A673 (cell line): ENCODE results near the gene PHETA1. TPM values are rescaled to one million over a fixed set of nuclear protein-coding genes. Genes with fewer than 3 reads are reported as not detected.

Experiments
- BruUV-seq: library from RNA; stranded (reverse); fragments of 400-500 nt; replicated peaks from 2 replicates; lab custom pipeline; 2021; lab: Mats Ljungman, UMichigan
- CTCF ChIA-PET: fragments of 300-600 bp; sonication (Branson Sonifier 250); formaldehyde crosslinking; loops from one replicate; lab custom pipeline; 2022; ENCODE audit warnings: antibody characterized with exemption; lab: Charles Lee
- POLR2A ChIA-PET: fragments of 300-600 bp; sonication (Branson Sonifier 250); formaldehyde crosslinking; loops from one replicate; lab custom pipeline; 2022; ENCODE audit warnings: antibody characterized with exemption; ENCODE audit not compliant: low non-redundant PET; lab: Charles Lee
- DNase-seq: peaks from one replicate; pipeline ENCODE4 v3.0.0-alpha.2; 2015; ENCODE audit warnings: low spot score
- H3K27ac ChIP-seq: fragments of 200-600 bp; sonication (generic); 2 replicates; pipeline ENCODE4 v1.5.1; 2016; ENCODE audit warnings: mixed run types, low read depth, mild to moderate bottlenecking, mixed read lengths, antibody characterized with exemption, low read length; ENCODE audit not compliant: poor library complexity, severe bottlenecking
- H3K27me3 ChIP-seq: fragments of 200-600 bp; sonication (generic); replicated peaks from 2 replicates; pipeline ENCODE4 v1.6.1; 2017; ENCODE audit warnings: mixed run types, low read depth, mild to moderate bottlenecking, mixed read lengths, antibody characterized with exemption, low read length; ENCODE audit not compliant: insufficient read depth, poor library complexity
- H3K36me3 ChIP-seq: fragments of 200-600 bp; sonication (generic); 2 replicates; pipeline ENCODE4 v1.6.1; 2016; ENCODE audit warnings: mixed run types, mild to moderate bottlenecking, mixed read lengths, antibody characterized with exemption, low read length; ENCODE audit not compliant: insufficient read depth, poor library complexity, severe bottlenecking
- H3K4me1 ChIP-seq: fragments of 200-600 bp; sonication (generic); 2 replicates; pipeline ENCODE4 v1.6.1; 2017; ENCODE audit warnings: mixed run types, mild to moderate bottlenecking, mixed read lengths, antibody characterized with exemption, low read length; ENCODE audit not compliant: insufficient read depth, poor library complexity, severe bottlenecking
- H3K4me3 ChIP-seq: fragments of 200-600 bp; sonication (generic); 2 replicates; pipeline ENCODE4 v1.5.1; 2016; ENCODE audit warnings: low read depth, mixed run types, mild to moderate bottlenecking, mixed read lengths, low read length; ENCODE audit not compliant: poor library complexity, severe bottlenecking
- H3K9me3 ChIP-seq: fragments of 200-600 bp; sonication (generic); 2 replicates; pipeline ENCODE4 v1.6.1; 2016; ENCODE audit warnings: mixed run types, low read depth, mild to moderate bottlenecking, mixed read lengths, antibody characterized with exemption, low read length; ENCODE audit not compliant: poor library complexity, severe bottlenecking
- CTCF ChIP-seq: fragments of 300-800, 200-600 bp; sonication (generic); conservative IDR thresholded peaks from 2 replicates; pipeline ENCODE4 v1.5.1; 2017; ENCODE audit warnings: low read depth, mild to moderate bottlenecking, antibody characterized with exemption, low read length, moderate library complexity, mixed read lengths
- EZH2 ChIP-seq: fragments of 200-600 bp; sonication (generic); IDR thresholded peaks from 2 replicates; pipeline ENCODE4 v1.6.1; 2017; ENCODE audit warnings: borderline replicate concordance, low read depth, mild to moderate bottlenecking, mixed read lengths, antibody characterized with exemption, low read length; ENCODE audit not compliant: poor library complexity, severe bottlenecking
- intact Hi-C: fragments of 100-400 bp; cut with micrococcal nuclease; formaldehyde crosslinking; loops from one replicate; pipeline ENCODE4 v1.10.0; 2022; ENCODE audit not compliant: unreplicated experiment
- total RNA-seq: library from RNA; stranded (reverse); gene quantifications from 2 replicates; pipeline ENCODE4 v1.2.3, GENCODE V29; 2021

The PHETA1 gene
- total RNA-seq, 1 experiment from 2014 or later, result 5.7 TPM

GRCh38 chr12:111344254-111344875, 24.5 kb downstream of the PHETA1 start:
- Histone ChIP-seq H3K4me3 (no peak overlapping the region), H3K27ac (no peak overlapping the region), H3K36me3 (no peaks in the 10 kb centered on the region), H3K4me1 (no peaks in the 10 kb centered on the region), H3K27me3 (no peaks in the 10 kb centered on the region), H3K9me3 (peaks cover 8% of the 10 kb centered on the region)
- CTCF ChIA-PET, result interaction anchor here (0.7 kb wide), 1 partner anchor 11 kb away, joined by 7 read pairs; no protein-coding TSS in a partner anchor
- no peak for DNase-seq
- TF ChIP-seq EZH2 (no peak), CTCF (no peak)
- intact Hi-C loops, result no loop called here
- POLR2A ChIA-PET, result no interaction called here
- BruUV-seq, result no TSS peak

GRCh38 chr12:111343181-111343580, 25.7 kb downstream of the PHETA1 start:
- no peak for DNase-seq
- H3K27me3 ChIP-seq, result no peaks in the 10 kb centered on the region
- H3K27ac ChIP-seq, result no peak overlapping the region
- TF ChIP-seq EZH2 (no peak), CTCF (no peak)
- ChIA-PET CTCF (no interaction called here), POLR2A (no interaction called here)
- intact Hi-C loops, result no loop called here
- H3K4me1 ChIP-seq, result no peaks in the 10 kb centered on the region
- H3K9me3 ChIP-seq, result peaks cover 6% of the 10 kb centered on the region
- no peak overlapping the region for H3K4me3 ChIP-seq
- no TSS peak for BruUV-seq
- no peaks in the 10 kb centered on the region for H3K36me3 ChIP-seq

- H3K4me3 ChIP-seq, result no peak overlapping the region
- intact Hi-C loops, result no loop called here
- no peak overlapping the region for H3K27ac ChIP-seq
- TF ChIP-seq CTCF (no peak), EZH2 (no peak)
- no peaks in the 10 kb centered on the region for H3K4me1 ChIP-seq
- POLR2A ChIA-PET, result no interaction called here
- CTCF ChIA-PET, result no interaction called here
- H3K27me3 ChIP-seq, result no peaks in the 10 kb centered on the region
- H3K36me3 ChIP-seq, result no peaks in the 10 kb centered on the region
- H3K9me3 ChIP-seq, result no peaks in the 10 kb centered on the region
- BruUV-seq, result no TSS peak
- no peak for DNase-seq
Measured at GRCh38 chr12:111342376-111342775, 26.5 kb downstream of the PHETA1 start.
